HFFc6 (cell line): Measurements from ENCODE around the gene ZAR1L. TPM values are rescaled to one million over a fixed set of nuclear protein-coding genes. Genes with fewer than 3 reads are reported as not detected.
"Not testable (repeated sequence)": the region's sequence is repeated elsewhere in the genome, so short reads cannot be mapped to it uniquely, and the experiment has no call there.

Source experiments
- DNase-seq: peaks from one replicate; pipeline ENCODE4 v3.0.0-alpha.2; 2018
- H3K27ac Mint-ChIP-seq: 2 replicates; pipeline ENCODE4 v1.8.0; 2020; ENCODE audit warnings: mild to moderate bottlenecking, mixed read lengths
- H3K27me3 Mint-ChIP-seq: 2 replicates; pipeline ENCODE4 v1.8.0; 2021; ENCODE audit warnings: mild to moderate bottlenecking, moderate library complexity, mixed read lengths; ENCODE audit not compliant: insufficient read depth
- H3K36me3 Mint-ChIP-seq: 2 replicates; pipeline ENCODE4 v1.8.0; 2021; ENCODE audit warnings: low read depth, mixed read lengths
- H3K4me1 Mint-ChIP-seq: 2 replicates; pipeline ENCODE4 v1.8.0; 2020; ENCODE audit warnings: low read depth, mixed read lengths
- H3K4me3 Mint-ChIP-seq: 2 replicates; pipeline ENCODE4 v1.8.0; 2020; ENCODE audit warnings: mild to moderate bottlenecking, moderate library complexity, mixed read lengths
- H3K9me3 Mint-ChIP-seq: 2 replicates; pipeline ENCODE4 v1.8.0; 2020; ENCODE audit warnings: mild to moderate bottlenecking, mixed read lengths
- CTCF ChIP-seq: fragments of 200-600 bp; sonication (generic); IDR thresholded peaks from 2 replicates; pipeline ENCODE4 v1.5.0; 2021; ENCODE audit warnings: antibody characterized with exemption, mild to moderate bottlenecking
- long read RNA-seq: library from polyadenylated mRNA; unstranded; transcript quantifications from one replicate; pipeline ENCODE4 v2.0.0, GENCODE V29; 2019
- total RNA-seq, 6 experiments: library from RNA; stranded (reverse); fragmentation: NEBNext Ultra II Directional; extraction: Animal tissue kit (Norgen Biotek cat#: 25700); gene quantifications; 2 replicates in 1 of 6; 3 replicates in 5 of 6; pipeline ENCODE4 v1.2.3, GENCODE V29; 2021

ZAR1L gene
- total RNA-seq: not detected
- long read RNA-seq: 0 reads

GRCh38 chr13:32315238-32316027 is at the start of gene ZAR1L, which contains the start of gene BRCA2:
ZAR1L (minus strand) TSS chr13:32315363; CDS start chr13:32311925, 3,438 bp downstream.
BRCA2 (plus strand) TSS chr13:32315508; CDS start chr13:32316461, 953 bp downstream.
- peak; percentile 81 for DNase-seq
- TF ChIP-seq CTCF: peak; percentile 5; the same call in 1 of the 2 replicates
- H3K4me3 Mint-ChIP-seq: peak within 1 kb of the TSS; percentile 93
- peaks cover under 1% of the 10 kb centered on the region; the same call in 1 of the 2 replicates for H3K27me3 Mint-ChIP-seq
- H3K27ac Mint-ChIP-seq: peak within 1 kb of the TSS; percentile 100
- H3K36me3 Mint-ChIP-seq: no peaks in the 10 kb centered on the region; the same call in 1 of the 2 replicates
- H3K4me1 Mint-ChIP-seq: peaks cover 21% of the 10 kb centered on the region
- H3K9me3 Mint-ChIP-seq: no peaks in the 10 kb centered on the region; the same call in 1 of the 2 replicates

GRCh38 chr13:32362574-32362973 is 47.4 kb upstream of the ZAR1L start:
- H3K9me3 Mint-ChIP-seq: no peaks in the 10 kb centered on the region
- no peak overlapping the region for H3K27ac Mint-ChIP-seq
- no peak for DNase-seq
- no peak for TF ChIP-seq CTCF
- no peak overlapping the region for H3K4me3 Mint-ChIP-seq
- no peaks in the 10 kb centered on the region; the same call in 1 of the 2 replicates for H3K36me3 Mint-ChIP-seq
- H3K4me1 Mint-ChIP-seq: no peaks in the 10 kb centered on the region
- H3K27me3 Mint-ChIP-seq: no peaks in the 10 kb centered on the region; the same call in 1 of the 2 replicates

- not testable (repeated sequence) for DNase-seq, H3K36me3 Mint-ChIP-seq, H3K27me3 Mint-ChIP-seq, H3K9me3 Mint-ChIP-seq, H3K4me1 Mint-ChIP-seq, H3K4me3 Mint-ChIP-seq, H3K27ac Mint-ChIP-seq
These were observed 40.8 kb upstream of the ZAR1L start for GRCh38 chr13:32355935-32356334.

GRCh38 chr13:32354040-32354439 is 38.9 kb upstream of the ZAR1L start:
- H3K4me3 Mint-ChIP-seq: no peak overlapping the region
- no peaks in the 10 kb centered on the region for H3K4me1 Mint-ChIP-seq
- no peaks in the 10 kb centered on the region for H3K9me3 Mint-ChIP-seq
- H3K27ac Mint-ChIP-seq: no peak overlapping the region
- no peaks in the 10 kb centered on the region for H3K27me3 Mint-ChIP-seq
- no peak for TF ChIP-seq CTCF
- DNase-seq: no peak
- H3K36me3 Mint-ChIP-seq: peaks cover 20% of the 10 kb centered on the region

GRCh38 chr13:32350839-32351441 is 35.8 kb upstream of the ZAR1L start:
- not testable (repeated sequence) for H3K9me3 Mint-ChIP-seq, DNase-seq, H3K4me1 Mint-ChIP-seq, H3K4me3 Mint-ChIP-seq, H3K27me3 Mint-ChIP-seq, H3K27ac Mint-ChIP-seq
- H3K36me3 Mint-ChIP-seq: peaks cover 21% of the 10 kb centered on the region

GRCh38 chr13:32347651-32348050 is 32.5 kb upstream of the ZAR1L start:
- peaks cover 21% of the 10 kb centered on the region for H3K36me3 Mint-ChIP-seq
- no peak for TF ChIP-seq CTCF

More at GRCh38 chr13:32347651-32348050, 32.5 kb upstream of the ZAR1L start:
- H3K9me3 Mint-ChIP-seq: no peaks in the 10 kb centered on the region
- peaks cover 6% of the 10 kb centered on the region; the same call in 1 of the 2 replicates for H3K4me1 Mint-ChIP-seq
- no peak for DNase-seq
- no peaks in the 10 kb centered on the region for H3K27me3 Mint-ChIP-seq
- no peak overlapping the region for H3K27ac Mint-ChIP-seq
- no peak overlapping the region for H3K4me3 Mint-ChIP-seq
